Adipocyte (in vitro differentiated cells): Measurements from ENCODE around the gene ZNF341.

Experiments used
- DNase-seq: peaks from one replicate; pipeline ENCODE4 v3.0.0-alpha.2; 2015; ENCODE audit warnings: low read depth
- H3K27me3 ChIP-seq: replicated peaks from 2 replicates; pipeline ENCODE4 v1.7.0; 2013; ENCODE audit warnings: mild to moderate bottlenecking, low read length, moderate library complexity; ENCODE audit not compliant: control insufficient read depth, insufficient read depth
- H3K36me3 ChIP-seq: 2 replicates; pipeline ENCODE4 v1.7.0; 2013; ENCODE audit warnings: low read length, mild to moderate bottlenecking, moderate library complexity; ENCODE audit not compliant: control insufficient read depth, insufficient read depth, severe bottlenecking
- H3K4me1 ChIP-seq: 2 replicates; pipeline ENCODE4 v1.7.0; 2013; ENCODE audit warnings: mild to moderate bottlenecking, low read length, moderate library complexity; ENCODE audit not compliant: control insufficient read depth, insufficient read depth
- H3K4me3 ChIP-seq: 2 replicates; pipeline ENCODE4 v1.7.0; 2013; ENCODE audit warnings: mild to moderate bottlenecking, low read length, moderate library complexity
- H3K9ac ChIP-seq: 2 replicates; pipeline ENCODE4 v1.7.0; 2013; ENCODE audit warnings: mild to moderate bottlenecking, low read length, moderate library complexity
- H3K9me3 ChIP-seq: 2 replicates; pipeline ENCODE4 v1.7.0; 2013; ENCODE audit warnings: mild to moderate bottlenecking, low read length, moderate library complexity; ENCODE audit not compliant: control insufficient read depth

ZNF341 gene

DNA sequence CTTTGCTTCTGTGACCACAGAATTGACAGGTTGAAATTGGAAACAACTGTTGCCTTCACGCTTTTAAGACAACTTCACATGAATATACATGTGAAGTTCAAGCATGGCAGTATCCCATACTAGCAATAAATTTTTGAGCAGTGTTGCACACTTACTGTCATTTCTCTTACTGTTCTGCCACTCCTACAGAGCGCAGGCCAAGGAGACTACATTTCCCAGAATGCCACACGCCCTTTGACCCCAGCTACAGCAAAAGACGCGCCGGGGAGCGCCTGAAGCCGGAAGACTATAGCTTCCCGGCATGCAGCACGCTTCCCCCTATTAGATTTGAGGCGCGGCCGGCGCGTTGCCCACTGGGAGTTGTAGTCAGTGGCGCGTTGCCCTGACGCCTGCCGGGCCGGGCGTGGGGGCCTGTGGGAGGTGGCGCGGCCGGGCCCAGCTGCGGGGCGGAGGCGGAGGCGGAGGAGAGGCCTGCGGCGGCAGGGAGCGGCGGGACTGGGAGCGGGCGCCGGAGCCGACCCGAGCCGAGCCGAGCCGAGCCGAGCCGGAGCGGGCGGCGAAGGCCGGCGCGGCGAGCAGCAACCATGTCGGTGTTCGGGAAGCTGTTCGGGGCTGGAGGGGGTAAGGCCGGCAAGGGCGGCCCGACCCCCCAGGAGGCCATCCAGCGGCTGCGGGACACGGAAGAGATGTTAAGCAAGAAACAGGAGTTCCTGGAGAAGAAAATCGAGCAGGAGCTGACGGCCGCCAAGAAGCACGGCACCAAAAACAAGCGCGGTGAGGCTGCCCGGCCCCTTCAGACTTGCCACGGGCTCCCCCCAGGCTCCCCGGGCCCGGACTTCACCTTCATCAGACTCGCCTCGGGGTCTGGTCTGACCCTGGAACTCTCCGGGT, 79.3 kb downstream of the ZNF341 start, which contains the start of gene CHMP4B:
CHMP4B (plus strand) TSS at position 464 of the 891 bp plus-strand sequence; CDS start at position 585, 121 bp downstream.
- H3K9me3 ChIP-seq: no peaks in the 10 kb centered on the region
- peak within 1 kb of the TSS; percentile 93 for H3K9ac ChIP-seq
- DNase-seq: peak; percentile 99
- peak within 1 kb of the TSS; percentile 94 for H3K4me3 ChIP-seq
- H3K36me3 ChIP-seq: peaks cover 6% of the 10 kb centered on the region
- H3K27me3 ChIP-seq: no peaks in the 10 kb centered on the region
- H3K4me1 ChIP-seq: peaks cover 27% of the 10 kb centered on the region

- H3K4me1 ChIP-seq: peaks cover 27% of the 10 kb centered on the region
- peak overlapping the region; percentile 94 for H3K4me3 ChIP-seq
- DNase-seq: no peak
- peak overlapping the region; percentile 93 for H3K9ac ChIP-seq
- no peaks in the 10 kb centered on the region for H3K9me3 ChIP-seq
- peaks cover 6% of the 10 kb centered on the region for H3K36me3 ChIP-seq
- no peaks in the 10 kb centered on the region for H3K27me3 ChIP-seq
Observed at GRCh38 chr20:33811776-33812151, 80.0 kb downstream of the ZNF341 start.

GRCh38 chr20:33812152-33812849, 80.5 kb downstream of the ZNF341 start:
- Histone ChIP-seq H3K4me3 (peak overlapping the region; percentile 94), H3K36me3 (peaks cover 6% of the 10 kb centered on the region), H3K9me3 (no peaks in the 10 kb centered on the region), H3K27me3 (no peaks in the 10 kb centered on the region), H3K4me1 (peaks cover 27% of the 10 kb centered on the region), H3K9ac (peak overlapping the region; percentile 93)
- peak; percentile 92 for DNase-seq

GRCh38 chr20:33812908-33813462, 81.2 kb downstream of the ZNF341 start:
- DNase-seq: peak; percentile 55
- Histone ChIP-seq H3K4me1 (peaks cover 27% of the 10 kb centered on the region), H3K27me3 (no peaks in the 10 kb centered on the region), H3K36me3 (peaks cover 6% of the 10 kb centered on the region), H3K9me3 (no peaks in the 10 kb centered on the region), H3K4me3 (peak overlapping the region; percentile 94), H3K9ac (peak overlapping the region; percentile 93)

- H3K9ac ChIP-seq: no peak overlapping the region
- no peak for DNase-seq
- no peaks in the 10 kb centered on the region for H3K9me3 ChIP-seq
- peaks cover 27% of the 10 kb centered on the region for H3K4me1 ChIP-seq
- no peak overlapping the region for H3K4me3 ChIP-seq
- H3K36me3 ChIP-seq: peaks cover 6% of the 10 kb centered on the region
- no peaks in the 10 kb centered on the region for H3K27me3 ChIP-seq
Observed at GRCh38 chr20:33814238-33814712, 82.5 kb downstream of the ZNF341 start.

GRCh38 chr20:33815671-33816070, 83.9 kb downstream of the ZNF341 start:
- Histone ChIP-seq H3K27me3 (no peaks in the 10 kb centered on the region), H3K4me3 (no peak overlapping the region), H3K9me3 (no peaks in the 10 kb centered on the region), H3K36me3 (peaks cover 6% of the 10 kb centered on the region), H3K4me1 (peaks cover 27% of the 10 kb centered on the region), H3K9ac (no peak overlapping the region)
- no peak for DNase-seq

- no peaks in the 10 kb centered on the region for H3K9me3 ChIP-seq
- H3K36me3 ChIP-seq: peaks cover 6% of the 10 kb centered on the region
Observed at GRCh38 chr20:33816191-33816590, 84.4 kb downstream of the ZNF341 start.

GRCh38 chr20:33817411-33817810, 85.6 kb downstream of the ZNF341 start:
- H3K9ac ChIP-seq: no peak overlapping the region
- H3K36me3 ChIP-seq: peaks cover 6% of the 10 kb centered on the region
- H3K27me3 ChIP-seq: no peaks in the 10 kb centered on the region
- H3K4me3 ChIP-seq: no peak overlapping the region
- H3K4me1 ChIP-seq: peaks cover 26% of the 10 kb centered on the region
- DNase-seq: no peak
- no peaks in the 10 kb centered on the region for H3K9me3 ChIP-seq

More at GRCh38 chr20:33816191-33816590, 84.4 kb downstream of the ZNF341 start:
- H3K9ac ChIP-seq: no peak overlapping the region
- H3K4me3 ChIP-seq: no peak overlapping the region
- no peak for DNase-seq
- no peaks in the 10 kb centered on the region for H3K27me3 ChIP-seq
- peaks cover 27% of the 10 kb centered on the region for H3K4me1 ChIP-seq

DNA sequence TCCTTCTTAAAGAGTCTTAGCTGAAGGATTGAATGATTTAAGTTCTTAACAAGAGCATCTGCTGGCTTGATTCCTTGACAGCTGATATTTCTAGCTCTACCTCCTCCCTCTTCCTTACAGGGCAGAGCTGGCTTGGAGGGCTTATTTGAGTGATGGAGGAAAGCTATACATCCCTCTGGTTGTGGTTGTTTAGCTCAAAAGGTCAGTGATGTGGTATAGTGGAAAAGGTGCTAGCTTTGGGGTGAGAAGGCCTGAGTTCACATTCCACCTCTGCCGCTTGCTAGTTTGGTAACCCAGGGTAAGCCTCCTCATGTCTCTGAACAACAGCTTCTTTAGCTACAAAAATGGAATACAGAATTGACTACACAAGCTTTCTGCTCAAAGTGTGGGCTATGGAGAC, 87.7 kb downstream of the ZNF341 start:
- Histone ChIP-seq H3K36me3 (peaks cover 6% of the 10 kb centered on the region), H3K27me3 (no peaks in the 10 kb centered on the region), H3K9me3 (no peaks in the 10 kb centered on the region), H3K9ac (no peak overlapping the region), H3K4me3 (no peak overlapping the region), H3K4me1 (peaks cover 8% of the 10 kb centered on the region)
- no peak for DNase-seq

DNA sequence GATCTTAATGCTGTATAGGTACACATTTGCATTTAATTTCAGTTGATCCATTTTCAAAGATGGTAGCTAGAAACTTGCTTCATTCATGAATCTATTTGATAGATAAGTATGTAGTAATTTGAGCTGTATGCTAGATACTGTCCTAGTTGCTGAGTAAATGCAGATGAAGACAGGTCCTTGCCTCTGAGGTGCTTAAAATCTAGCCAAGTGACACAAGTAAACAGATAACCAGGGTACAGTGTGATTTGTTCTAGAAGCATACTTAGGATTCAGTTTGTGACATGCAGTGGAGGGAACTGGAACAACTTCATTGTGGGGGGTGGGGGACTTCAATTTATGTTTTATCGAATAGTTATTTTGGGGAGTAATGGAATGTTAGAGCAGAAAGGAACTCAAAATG, 88.6 kb downstream of the ZNF341 start:
- Histone ChIP-seq H3K9ac (no peak overlapping the region), H3K4me1 (no peaks in the 10 kb centered on the region), H3K27me3 (no peaks in the 10 kb centered on the region), H3K36me3 (peaks cover 2% of the 10 kb centered on the region), H3K4me3 (no peak overlapping the region), H3K9me3 (no peaks in the 10 kb centered on the region)
- DNase-seq: no peak

DNA sequence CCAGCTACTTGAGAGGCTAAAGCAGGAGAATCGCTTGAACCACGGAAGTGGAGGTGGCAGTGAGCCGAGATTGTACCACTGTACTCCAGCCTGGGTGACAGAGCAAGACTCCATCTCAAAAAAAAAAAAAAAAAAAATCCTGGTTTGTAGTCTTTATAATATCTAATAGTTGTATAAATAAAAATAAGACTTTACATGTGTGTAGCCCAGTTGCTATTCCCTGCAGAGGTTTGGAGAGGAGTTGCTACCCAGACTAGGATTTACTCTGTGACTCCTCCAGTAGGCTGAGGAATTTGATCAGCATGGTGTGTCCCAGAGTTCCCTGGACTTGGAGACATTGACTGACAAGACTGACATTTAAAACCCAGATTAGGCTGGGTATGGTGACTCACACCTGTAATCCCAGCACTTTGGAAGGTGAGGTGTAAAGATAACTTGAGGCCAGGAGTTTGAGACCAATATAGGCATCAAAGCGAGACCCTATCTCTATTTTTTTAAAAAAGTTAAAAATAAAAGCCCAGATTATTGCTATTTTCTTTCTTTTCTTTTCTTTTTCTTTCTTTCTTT, 89.6 kb downstream of the ZNF341 start:
- no peak overlapping the region for H3K9ac ChIP-seq
- no peak overlapping the region for H3K4me3 ChIP-seq
- no peaks in the 10 kb centered on the region for H3K36me3 ChIP-seq
- DNase-seq: no peak
- no peaks in the 10 kb centered on the region for H3K4me1 ChIP-seq
- no peaks in the 10 kb centered on the region for H3K9me3 ChIP-seq
- H3K27me3 ChIP-seq: no peaks in the 10 kb centered on the region
